Measurements from ENCODE around the gene PAQR3.

GRCh38 chr4:78945651-78946179 is 6.5 kb upstream of the PAQR3 start:
- TF ChIP-seq CTCF (conservative IDR thresholded peaks at IDR 0.05; ENCODE audit: low read depth, low read length) (no peak), POLR2A (IDR thresholded peaks at IDR 0.05; ENCODE audit: low read depth, low read length) (no peak), USF2 (IDR thresholded peaks at IDR 0.05; ENCODE audit: low read depth, low read length) (no peak), MAZ (IDR thresholded peaks at IDR 0.05; ENCODE audit: borderline replicate concordance, low read depth, low read length) (no peak), RCOR1 (IDR thresholded peaks at IDR 0.05; ENCODE audit: insufficient replicate concordance, low read length) (no peak), ELK1 (IDR thresholded peaks at IDR 0.05; ENCODE audit: borderline replicate concordance, low read depth, low read length) (no peak), FOS (IDR thresholded peaks at IDR 0.05; ENCODE audit: low read depth, low read length) (no peak), SMC3 (IDR thresholded peaks at IDR 0.05; ENCODE audit: low read depth, low read length) (no peak), CEBPB (IDR thresholded peaks at IDR 0.05; ENCODE audit: low read depth, low read length) (no peak), NFE2L2 (IDR thresholded peaks at IDR 0.05; ENCODE audit: low read depth, low read length) (no peak), MXI1 (IDR thresholded peaks at IDR 0.05; ENCODE audit: borderline replicate concordance, low read depth, low read length) (no peak), CHD1 (IDR thresholded peaks at IDR 0.05; ENCODE audit: low read depth, low read length) (no peak), RFX5 (IDR thresholded peaks at IDR 0.05; ENCODE audit: low read depth, low read length) (no peak)

All from IMR-90 (cell line).